ENCODE measurements around the gene PLCB3. TPM values are rescaled to one million over a fixed set of nuclear protein-coding genes. Genes with fewer than 3 reads are reported as not detected.

The PLCB3 gene
- total and polyA plus RNA-seq, 2 donors (not counting 1 experiment from before 2014, with no cell fraction given), result 17.2 to 37.2 TPM

DNA sequence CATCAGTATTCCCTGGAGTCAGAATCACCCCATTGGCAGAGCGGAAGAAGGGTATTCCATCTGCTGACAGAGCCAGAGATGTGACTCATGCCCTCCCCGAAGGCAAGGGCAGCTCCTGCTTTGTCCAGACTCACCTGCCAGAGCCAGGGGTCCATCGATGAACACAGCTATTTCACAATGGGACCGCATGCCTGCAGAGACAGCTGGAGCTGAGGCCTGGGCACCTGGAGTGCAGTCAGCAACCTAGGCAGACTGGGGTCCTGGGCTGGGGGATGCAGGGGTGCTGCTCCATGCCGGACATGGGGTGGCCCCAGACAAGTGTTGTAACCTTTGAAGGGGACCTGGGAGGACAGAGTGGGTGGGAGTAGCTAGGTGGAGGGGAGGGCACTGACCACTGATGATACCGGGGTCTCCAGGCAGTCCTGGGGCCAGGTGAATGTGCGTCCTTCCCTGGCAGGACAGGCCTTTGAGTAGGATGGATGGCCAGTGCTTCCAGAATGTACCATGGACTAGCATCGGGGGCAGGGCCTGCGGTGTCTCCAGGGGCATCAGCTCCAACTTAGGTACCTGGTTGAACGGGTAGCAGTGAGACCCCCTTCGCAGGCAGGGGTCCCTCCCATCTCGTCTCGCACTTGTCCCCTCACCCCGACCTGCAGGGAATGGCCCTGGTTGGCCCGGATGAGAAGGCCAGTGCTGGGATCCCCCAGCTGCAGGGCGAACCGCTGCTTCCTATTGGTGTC lies 27.0 kb upstream of the PLCB3 start:
- no peak overlapping the region for H2AFZ ChIP-seq (ENCODE audit: low read length)
- no peaks in the 10 kb centered on the region for H3K9me3 ChIP-seq (ENCODE audit: control insufficient read depth, insufficient read depth, low read depth, low read length)
- TF ChIP-seq, protein P1, sequence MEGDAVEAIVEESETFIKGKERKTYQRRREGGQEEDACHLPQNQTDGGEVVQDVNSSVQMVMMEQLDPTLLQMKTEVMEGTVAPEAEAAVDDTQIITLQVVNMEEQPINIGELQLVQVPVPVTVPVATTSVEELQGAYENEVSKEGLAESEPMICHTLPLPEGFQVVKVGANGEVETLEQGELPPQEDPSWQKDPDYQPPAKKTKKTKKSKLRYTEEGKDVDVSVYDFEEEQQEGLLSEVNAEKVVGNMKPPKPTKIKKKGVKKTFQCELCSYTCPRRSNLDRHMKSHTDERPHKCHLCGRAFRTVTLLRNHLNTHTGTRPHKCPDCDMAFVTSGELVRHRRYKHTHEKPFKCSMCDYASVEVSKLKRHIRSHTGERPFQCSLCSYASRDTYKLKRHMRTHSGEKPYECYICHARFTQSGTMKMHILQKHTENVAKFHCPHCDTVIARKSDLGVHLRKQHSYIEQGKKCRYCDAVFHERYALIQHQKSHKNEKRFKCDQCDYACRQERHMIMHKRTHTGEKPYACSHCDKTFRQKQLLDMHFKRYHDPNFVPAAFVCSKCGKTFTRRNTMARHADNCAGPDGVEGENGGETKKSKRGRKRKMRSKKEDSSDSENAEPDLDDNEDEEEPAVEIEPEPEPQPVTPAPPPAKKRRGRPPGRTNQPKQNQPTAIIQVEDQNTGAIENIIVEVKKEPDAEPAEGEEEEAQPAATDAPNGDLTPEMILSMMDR (conservative IDR thresholded peaks at IDR 0.05 in 1 of 2, IDR thresholded peaks at IDR 0.05 in 1 of 2; ENCODE audit: low read depth in 1 of 2, low read length in 2 of 2), result no peak
- no peak for TF ChIP-seq EZH2 (IDR thresholded peaks at IDR 0.05; ENCODE audit: low read length, missing control alignments)
- peaks cover 8% of the 10 kb centered on the region for H3K79me2 ChIP-seq (ENCODE audit: control insufficient read depth, insufficient read depth, low read length)
- no peaks in the 10 kb centered on the region for H4K20me1 ChIP-seq (ENCODE audit: control insufficient read depth, extremely low read depth, insufficient read depth, low read length)
- peaks cover 8% of the 10 kb centered on the region for H3K4me1 ChIP-seq (ENCODE audit: control insufficient read depth, extremely low read depth, insufficient read depth, low read length)
- no peaks in the 10 kb centered on the region for H3K27me3 ChIP-seq (ENCODE audit: control insufficient read depth, insufficient read depth, low read length)
- H3K4me2 ChIP-seq (ENCODE audit: extremely low read depth, insufficient read depth, low read length), result no peak overlapping the region
- H3K27ac ChIP-seq (ENCODE audit: insufficient read depth, low read length), result no peak overlapping the region
- peak in 1 of 2 donors; percentile 37 for DNase-seq (ENCODE audit: low read depth in 2 of 2)
- H3K4me3 ChIP-seq (replicated peaks in 1 of 4; ENCODE audit: control extremely low read depth in 1 of 4, insufficient read depth in 1 of 4, low read depth in 3 of 4, low read length in 4 of 4), result no peak overlapping the region
- H3K9ac ChIP-seq (ENCODE audit: insufficient read depth, low read length), result no peak overlapping the region
- H3K36me3 ChIP-seq (ENCODE audit: control insufficient read depth, insufficient read depth, low read length), result peaks cover 14% of the 10 kb centered on the region

DNA sequence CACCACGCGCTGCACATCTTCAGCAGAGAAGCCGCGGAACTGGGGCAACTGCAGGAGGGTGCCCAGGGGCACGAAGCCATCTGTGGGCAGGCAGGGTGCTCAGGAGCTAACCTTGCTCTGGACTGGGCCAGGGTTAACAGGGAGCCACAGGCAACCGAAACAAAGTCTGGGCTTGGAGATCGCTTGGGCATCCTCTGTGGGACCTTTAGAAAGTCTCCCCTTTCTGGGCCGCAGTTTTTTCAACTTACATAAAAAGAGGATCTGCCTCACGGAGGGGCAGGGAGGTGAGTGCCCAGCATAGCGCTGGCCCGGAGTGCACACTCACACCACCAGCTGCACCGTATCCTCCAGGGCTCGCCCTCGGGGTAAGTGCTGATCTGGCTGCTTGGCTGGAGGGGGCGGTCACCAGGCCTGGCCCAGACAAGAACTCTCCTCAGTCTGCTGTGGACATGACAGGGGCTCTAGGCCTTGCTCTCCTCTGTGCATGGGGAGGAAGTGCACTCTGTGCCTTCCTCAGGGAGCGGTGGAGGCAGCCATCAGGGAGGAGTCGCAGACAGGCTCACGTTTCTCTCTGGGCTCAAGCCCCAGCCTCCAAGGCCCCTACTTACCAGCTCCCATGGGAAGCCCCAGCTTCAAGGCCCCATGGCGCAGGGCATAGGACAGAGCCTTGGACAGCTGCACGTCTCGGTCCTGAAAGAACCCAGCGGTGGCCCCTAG lies 26.3 kb upstream of the PLCB3 start:
- TF ChIP-seq, protein P1 (conservative IDR thresholded peaks at IDR 0.05 in 1 of 2, IDR thresholded peaks at IDR 0.05 in 1 of 2; ENCODE audit: low read depth in 1 of 2, low read length in 2 of 2), result no peak
- no peak for TF ChIP-seq EZH2 (IDR thresholded peaks at IDR 0.05; ENCODE audit: low read length, missing control alignments)
- no peak for DNase-seq (ENCODE audit: low read depth in 2 of 2)
- no peak overlapping the region for H2AFZ ChIP-seq (ENCODE audit: low read length)
- peak overlapping the region; percentile 95 for H3K4me2 ChIP-seq (ENCODE audit: extremely low read depth, insufficient read depth, low read length)
- peaks cover 8% of the 10 kb centered on the region for H3K79me2 ChIP-seq (ENCODE audit: control insufficient read depth, insufficient read depth, low read length)
- H3K27me3 ChIP-seq (ENCODE audit: control insufficient read depth, insufficient read depth, low read length), result no peaks in the 10 kb centered on the region
- peaks cover 8% of the 10 kb centered on the region for H3K4me1 ChIP-seq (ENCODE audit: control insufficient read depth, extremely low read depth, insufficient read depth, low read length)
- peak overlapping the region; percentile 68 for H3K27ac ChIP-seq (ENCODE audit: insufficient read depth, low read length)
- H3K9ac ChIP-seq (ENCODE audit: insufficient read depth, low read length), result no peak overlapping the region
- peak overlapping the region; percentile 81 to 90 (median 88) for H3K4me3 ChIP-seq (replicated peaks in 1 of 4; ENCODE audit: control extremely low read depth in 1 of 4, insufficient read depth in 1 of 4, low read depth in 3 of 4, low read length in 4 of 4)
- H4K20me1 ChIP-seq (ENCODE audit: control insufficient read depth, extremely low read depth, insufficient read depth, low read length), result no peaks in the 10 kb centered on the region
- H3K9me3 ChIP-seq (ENCODE audit: control insufficient read depth, insufficient read depth, low read depth, low read length), result no peaks in the 10 kb centered on the region
- H3K36me3 ChIP-seq (ENCODE audit: control insufficient read depth, insufficient read depth, low read length), result peaks cover 14% of the 10 kb centered on the region

All from fibroblast of lung (primary cell).